ENCODE results near the gene PSMG3. TPM values are rescaled to one million over a fixed set of nuclear protein-coding genes. Genes with fewer than 3 reads are reported as not detected.

PSMG3 gene
- polyA plus RNA-seq, 2 of the 4 experiments (the other 2 are of a cell fraction), result 75.9 to 89.3 TPM

DNA sequence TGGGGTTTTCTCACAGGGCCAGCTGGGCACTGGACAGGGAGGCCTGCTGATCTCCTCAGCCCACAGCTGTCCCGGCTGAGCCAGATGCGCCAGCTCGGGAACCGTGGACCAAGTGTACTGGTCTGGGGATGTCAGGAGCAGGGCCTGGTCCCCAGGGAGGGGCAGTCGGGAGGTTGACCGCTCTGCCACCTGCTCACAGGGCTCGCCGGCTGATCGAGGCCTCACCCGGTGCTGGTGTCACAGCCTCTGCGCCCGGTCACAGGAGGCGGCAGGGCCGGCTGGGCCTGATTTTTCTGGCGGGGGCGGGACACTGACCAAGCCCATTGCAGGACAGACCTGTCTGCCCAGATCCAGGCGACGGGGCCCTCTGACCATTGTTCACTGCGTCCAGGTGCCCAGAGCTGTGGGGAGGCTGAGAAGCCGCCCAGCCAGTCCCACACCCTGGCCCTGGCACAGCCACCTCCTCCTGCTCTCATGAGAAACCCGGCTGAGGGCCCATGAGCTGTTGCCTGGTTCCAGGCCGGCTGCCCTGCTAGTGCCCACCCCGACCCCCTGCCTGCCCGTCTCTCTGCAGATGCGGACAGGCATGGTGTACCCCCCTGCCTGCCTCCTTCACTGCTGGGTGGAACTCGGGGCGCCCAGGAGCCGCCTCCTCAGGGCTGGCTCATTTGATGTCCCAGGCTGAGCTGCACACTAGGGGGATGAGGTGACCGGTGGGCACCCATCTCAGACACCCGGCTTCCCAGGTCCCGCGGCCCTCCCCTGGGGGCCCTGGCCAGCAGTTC is 10.8 kb downstream of the PSMG3 start:
- ATAC-seq (no peak; a peak in 1 of 6 replicates), DNase-seq (ENCODE audit: low read depth in 1 of 2, low spot score in 1 of 2) (no peak), FAIRE-seq (no peak)
- H3K4me1 ChIP-seq, result peaks cover 46% of the 10 kb centered on the region
- CTCF ChIA-PET, result interaction anchor here (0.6 to 9.5 kb wide), 11 partner anchors 8 to 789 kb away, joined by 3 to 204 read pairs (median 4); partner anchors contain the start of gene PSMG3
- POLR2A ChIA-PET, result interaction anchor here (0.6 to 1.3 kb wide), 2 partner anchors 22 to 1588 kb away, joined by 3 to 4 read pairs; no protein-coding TSS in a partner anchor
- no peak overlapping the region for H3K4me2 ChIP-seq
- no peak overlapping the region for H3K4me3 ChIP-seq
- WGBS (ENCODE audit: missing lambda C conversion rate), result 88% methylated on average over 18 of the region's 32 CpGs
- H3K27ac ChIP-seq, result peak overlapping the region; percentile 3 to 97; a peak in 4 of 6 replicates
- TF ChIP-seq MAZ (IDR thresholded peaks at IDR 0.05; ENCODE audit: borderline replicate concordance, low read depth, low read length) (no peak), HOXB5 (CRISPR knock-in tag; IDR thresholded peaks at IDR 0.05) (no peak)
- TF ChIP-seq, protein P1, sequence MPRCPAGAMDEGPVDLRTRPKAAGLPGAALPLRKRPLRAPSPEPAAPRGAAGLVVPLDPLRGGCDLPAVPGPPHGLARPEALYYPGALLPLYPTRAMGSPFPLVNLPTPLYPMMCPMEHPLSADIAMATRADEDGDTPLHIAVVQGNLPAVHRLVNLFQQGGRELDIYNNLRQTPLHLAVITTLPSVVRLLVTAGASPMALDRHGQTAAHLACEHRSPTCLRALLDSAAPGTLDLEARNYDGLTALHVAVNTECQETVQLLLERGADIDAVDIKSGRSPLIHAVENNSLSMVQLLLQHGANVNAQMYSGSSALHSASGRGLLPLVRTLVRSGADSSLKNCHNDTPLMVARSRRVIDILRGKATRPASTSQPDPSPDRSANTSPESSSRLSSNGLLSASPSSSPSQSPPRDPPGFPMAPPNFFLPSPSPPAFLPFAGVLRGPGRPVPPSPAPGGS (IDR thresholded peaks at IDR 0.05), result no peak
- no peaks in the 10 kb centered on the region for H3K9me3 ChIP-seq

- 65% methylated on average over 14 of the region's 24 CpGs for WGBS (ENCODE audit: missing lambda C conversion rate)
- Histone ChIP-seq H3K4me2 (no peak overlapping the region), H3K27ac (peak overlapping the region in 1 of 2 experiments; percentile 97; a peak in 4 of 6 replicates), H3K9me3 (no peaks in the 10 kb centered on the region), H3K4me1 (peaks cover 46% of the 10 kb centered on the region), H3K4me3 (no peak overlapping the region)
- TF ChIP-seq RCOR1 (IDR thresholded peaks at IDR 0.05; ENCODE audit: low read depth, low read length) (no peak), NPAS2 (CRISPR knock-in tag; IDR thresholded peaks at IDR 0.05; ENCODE audit: borderline replicate concordance) (no peak), POLR2AphosphoS2 (conservative IDR thresholded peaks at IDR 0.05; ENCODE audit: low read length) (0 out of 2 replicates have a peak, but pooled peaks have one; percentile 14), POLR2A (IDR thresholded peaks at IDR 0.05; ENCODE audit: low read length) (no peak), RARB (CRISPR knock-in tag; IDR thresholded peaks at IDR 0.05) (no peak), USF2 (IDR thresholded peaks at IDR 0.05) (no peak), HES2 (IDR thresholded peaks at IDR 0.05) (no peak), RAD21 (conservative IDR thresholded peaks at IDR 0.05 in 1 of 2, IDR thresholded peaks at IDR 0.05 in 1 of 2) (peak in 1 of 2 experiments; percentile 47; a peak in 2 of 5 replicates), SMC3 (IDR thresholded peaks at IDR 0.05) (0 out of 3 replicates have a peak, but pooled peaks have one; percentile 7), NFE2L2 (conservative IDR thresholded peaks at IDR 0.05; ENCODE audit: low read length) (no peak), CTCF (IDR thresholded peaks at IDR 0.05) (peak; percentile 19; the same call in 2 of the 3 replicates), ZFP36 (IDR thresholded peaks at IDR 0.05; ENCODE audit: borderline replicate concordance, partially characterized antibody) (no peak), ELK1 (IDR thresholded peaks at IDR 0.05; ENCODE audit: low read depth, low read length) (no peak), TFCP2L1 (CRISPR knock-in tag; IDR thresholded peaks at IDR 0.05) (no peak)
- CTCF ChIA-PET, result interaction anchor here (0.6 to 9.5 kb wide), 11 partner anchors 9 to 789 kb away, joined by 3 to 204 read pairs (median 4); partner anchors contain the start of gene PSMG3
- POLR2A ChIA-PET, result interaction anchor here (1.3 kb wide), 1 partner anchor 21 kb away, joined by 3 read pairs; no protein-coding TSS in a partner anchor
- FAIRE-seq (no peak), DNase-seq (ENCODE audit: low read depth in 1 of 2, low spot score in 1 of 2) (peak in 1 of 2 experiments; percentile 51), ATAC-seq (peak in 1 of 2 experiments; percentile 7; a peak in 2 of 6 replicates)
Measured at GRCh38 chr7:1558181-1558811, 11.5 kb downstream of the PSMG3 start.
